ENCODE results near the gene HECW1. TPM values are rescaled to one million over a fixed set of nuclear protein-coding genes. Genes with fewer than 3 reads are reported as not detected.
"Not testable (repeated sequence)": the region's sequence is repeated elsewhere in the genome, so short reads cannot be mapped to it uniquely, and the experiment has no call there.

HECW1 gene
- total RNA-seq, 3 donors from 2014 or later (not counting 1 experiment from before 2014, with no cell fraction given), result not detected

- no peaks in the 10 kb centered on the region for H3K9me3 Mint-ChIP-seq
- WGBS (ENCODE audit: insufficient coverage), result 82% methylated on average over 4 of the region's 4 CpGs
- Histone ChIP-seq H3K27me3 (ENCODE audit: control insufficient read depth, insufficient read depth, low read length) (no peaks in the 10 kb centered on the region), H3K27ac (ENCODE audit: low read length) (no peak overlapping the region), H3K4me3 (ENCODE audit: low read length) (no peak overlapping the region), H3K36me3 (ENCODE audit: control insufficient read depth, insufficient read depth, low read length) (no peaks in the 10 kb centered on the region), H3K9me3 (ENCODE audit: control insufficient read depth, insufficient read depth, low read length) (no peaks in the 10 kb centered on the region), H3K4me1 (ENCODE audit: control insufficient read depth, insufficient read depth, low read length) (no peaks in the 10 kb centered on the region)
- intact Hi-C loops (cut with micrococcal nuclease), result no loop called here
- H3K4me3 Mint-ChIP-seq, result no peak overlapping the region
- ATAC-seq, result no peak
- H3K27ac Mint-ChIP-seq, result no peak overlapping the region
- no peak for DNase-seq
- H3K36me3 Mint-ChIP-seq, result no peaks in the 10 kb centered on the region
- peaks cover 10 to 27% of the 10 kb centered on the region in 2 donors for H3K27me3 Mint-ChIP-seq (ENCODE audit: low read depth in 2 of 2)
- no peaks in the 10 kb centered on the region for H3K4me1 Mint-ChIP-seq
- no peak for TF ChIP-seq CTCF (IDR thresholded peaks at IDR 0.05)
Measured at GRCh38 chr7:43569424-43569823, 457.0 kb downstream of the HECW1 start.

- Histone ChIP-seq H3K4me3 (ENCODE audit: low read length) (no peak overlapping the region), H3K9me3 (ENCODE audit: control insufficient read depth, insufficient read depth, low read length) (no peaks in the 10 kb centered on the region), H3K27ac (ENCODE audit: low read length) (no peak overlapping the region), H3K36me3 (ENCODE audit: control insufficient read depth, insufficient read depth, low read length) (no peaks in the 10 kb centered on the region), H3K4me1 (ENCODE audit: control insufficient read depth, insufficient read depth, low read length) (no peaks in the 10 kb centered on the region), H3K27me3 (ENCODE audit: control insufficient read depth, insufficient read depth, low read length) (no peaks in the 10 kb centered on the region)
- Mint-ChIP-seq H3K27ac (no peak overlapping the region), H3K36me3 (no peaks in the 10 kb centered on the region), H3K9me3 (no peaks in the 10 kb centered on the region), H3K27me3 (ENCODE audit: low read depth in 2 of 2) (peaks cover 5 to 18% of the 10 kb centered on the region in 2 donors), H3K4me3 (no peak overlapping the region), H3K4me1 (no peaks in the 10 kb centered on the region)
- WGBS (ENCODE audit: insufficient coverage), result 87% methylated on average over 4 of the region's 4 CpGs
- DNase-seq (no peak), ATAC-seq (no peak)
- intact Hi-C loops (cut with micrococcal nuclease), result no loop called here
- no peak for TF ChIP-seq CTCF (IDR thresholded peaks at IDR 0.05)
Measured at GRCh38 chr7:43570688-43571365, 458.4 kb downstream of the HECW1 start.

- H3K27me3 Mint-ChIP-seq (ENCODE audit: low read depth in 2 of 2), result peaks cover 5 to 25% of the 10 kb centered on the region in 2 donors
- intact Hi-C loops (cut with micrococcal nuclease), result no loop called here
- H3K4me1 ChIP-seq (ENCODE audit: control insufficient read depth, insufficient read depth, low read length), result no peaks in the 10 kb centered on the region
- H3K4me1 Mint-ChIP-seq, result no peaks in the 10 kb centered on the region
- peak; percentile 39 to 91 (median 46) for ATAC-seq
- 12% methylated on average over 1 of the region's 1 CpG for WGBS (ENCODE audit: insufficient coverage)
- DNase-seq, result peak in 1 of 2 donors; percentile 40
- no peak for TF ChIP-seq CTCF (IDR thresholded peaks at IDR 0.05)
- no peak overlapping the region for H3K4me3 ChIP-seq (ENCODE audit: low read length)
- H3K27me3 ChIP-seq (ENCODE audit: control insufficient read depth, insufficient read depth, low read length), result no peaks in the 10 kb centered on the region
- H3K27ac ChIP-seq (ENCODE audit: low read length), result no peak overlapping the region
- H3K27ac Mint-ChIP-seq, result no peak overlapping the region
- H3K36me3 Mint-ChIP-seq, result no peaks in the 10 kb centered on the region
- H3K9me3 Mint-ChIP-seq, result no peaks in the 10 kb centered on the region
- H3K9me3 ChIP-seq (ENCODE audit: control insufficient read depth, insufficient read depth, low read length), result no peaks in the 10 kb centered on the region
- no peaks in the 10 kb centered on the region for H3K36me3 ChIP-seq (ENCODE audit: control insufficient read depth, insufficient read depth, low read length)
- no peak overlapping the region for H3K4me3 Mint-ChIP-seq
Measured at GRCh38 chr7:43572516-43573049, 460.1 kb downstream of the HECW1 start.

GRCh38 chr7:43573832-43574231, 461.4 kb downstream of the HECW1 start:
- 100% methylated on average over 1 of the region's 2 CpGs for WGBS (ENCODE audit: insufficient coverage)
- DNase-seq; intact Hi-C loops (cut with micrococcal nuclease): not testable (repeated sequence)

More at GRCh38 chr7:43573832-43574231, 461.4 kb downstream of the HECW1 start:
- not testable (repeated sequence) for H3K4me1 ChIP-seq (ENCODE audit: control insufficient read depth, insufficient read depth, low read length); H3K27ac ChIP-seq (ENCODE audit: low read length); H3K4me3 Mint-ChIP-seq; H3K27ac Mint-ChIP-seq; H3K9me3 Mint-ChIP-seq; H3K9me3 ChIP-seq (ENCODE audit: control insufficient read depth, insufficient read depth, low read length); H3K27me3 ChIP-seq (ENCODE audit: control insufficient read depth, insufficient read depth, low read length); H3K36me3 ChIP-seq (ENCODE audit: control insufficient read depth, insufficient read depth, low read length); H3K4me1 Mint-ChIP-seq; ATAC-seq; H3K4me3 ChIP-seq (ENCODE audit: low read length); H3K36me3 Mint-ChIP-seq
- H3K27me3 Mint-ChIP-seq (ENCODE audit: low read depth in 2 of 2), result peaks cover 5 to 19% of the 10 kb centered on the region in 2 donors

Measured in natural killer cell (primary cell).